MG63 (cell line): Measurements from ENCODE around the gene GSG1L. TPM values are rescaled to one million over a fixed set of nuclear protein-coding genes. Genes with fewer than 3 reads are reported as not detected.

Experiments used
- DNase-seq: peaks from one replicate; pipeline ENCODE4 v3.0.0-alpha.2; 2020
- H3K27me3 ChIP-seq: fragments of 250-450 bp; sonication (Bioruptor Pico); 2 replicates; pipeline ENCODE4 v1.5.1; 2020; ENCODE audit warnings: mild to moderate bottlenecking, moderate library complexity
- H3K36me3 ChIP-seq: fragments of 250-450 bp; sonication (Bioruptor Pico); 2 replicates; pipeline ENCODE4 v1.5.1; 2020; ENCODE audit warnings: mild to moderate bottlenecking, moderate library complexity
- H3K4me3 ChIP-seq: fragments of 250-450 bp; sonication (Bioruptor Pico); 2 replicates; pipeline ENCODE4 v1.5.1; 2020; ENCODE audit warnings: mild to moderate bottlenecking, moderate library complexity
- H3K9me3 ChIP-seq: fragments of 250-450 bp; sonication (Bioruptor Pico); 2 replicates; pipeline ENCODE4 v1.5.1; 2020; ENCODE audit warnings: mild to moderate bottlenecking, moderate library complexity
- total RNA-seq: library from RNA; depleted of rRNA; stranded (reverse); fragments of >200 nt; shearing (Covaris generic); gene quantifications from 2 replicates; pipeline ENCODE4 v1.2.3, GENCODE V29; 2014; ENCODE audit warnings: low replicate concordance

GSG1L gene
- total RNA-seq, 1 experiment from 2014 or later = 7.3 TPM

- H3K36me3 ChIP-seq = no peaks in the 10 kb centered on the region
- no peaks in the 10 kb centered on the region for H3K27me3 ChIP-seq
- no peak for DNase-seq
- no peak overlapping the region for H3K4me3 ChIP-seq
- no peaks in the 10 kb centered on the region for H3K9me3 ChIP-seq
These were observed 290.2 kb downstream of the GSG1L start for GRCh38 chr16:27773344-27773743.

- Histone ChIP-seq H3K36me3 (no peaks in the 10 kb centered on the region), H3K4me3 (no peak overlapping the region), H3K27me3 (no peaks in the 10 kb centered on the region), H3K9me3 (no peaks in the 10 kb centered on the region)
- no peak for DNase-seq
These were observed 291.3 kb downstream of the GSG1L start for GRCh38 chr16:27772093-27772825.

DNA sequence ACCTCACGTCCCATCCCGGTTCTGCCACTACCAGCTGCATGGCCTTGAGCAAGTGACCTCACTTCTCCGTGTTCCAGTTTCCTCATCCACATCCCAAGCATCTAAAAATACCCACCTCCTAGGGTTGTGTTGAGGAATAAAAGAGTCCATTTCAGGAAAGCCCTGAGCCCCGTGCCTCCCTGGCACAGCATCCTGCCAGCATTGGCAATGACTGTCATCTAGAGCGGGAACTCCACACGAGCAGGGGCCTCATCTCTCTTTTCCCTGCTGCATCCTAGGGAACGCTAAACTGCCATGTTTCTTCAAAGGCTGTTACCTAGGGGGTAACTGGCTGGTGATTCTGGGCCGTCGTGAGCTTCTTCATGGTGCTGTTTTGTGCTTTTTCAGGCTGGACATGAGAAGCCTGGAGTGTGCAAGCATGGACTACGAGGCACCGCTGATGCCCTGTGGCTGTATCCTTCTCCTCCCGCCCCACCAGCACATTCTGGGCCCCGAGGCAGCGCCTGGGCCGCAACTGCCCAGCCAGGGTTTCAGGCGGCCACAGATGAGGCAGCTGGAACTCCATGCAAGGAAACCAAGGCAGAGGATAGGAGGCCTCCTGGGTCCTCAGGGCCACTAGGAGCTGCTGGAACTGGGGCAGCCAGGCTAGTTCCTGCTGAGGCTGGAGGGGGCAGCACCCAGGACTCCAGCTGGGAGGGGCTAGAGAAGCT, 292.2 kb downstream of the GSG1L start:
- no peak for DNase-seq
- H3K4me3 ChIP-seq = no peak overlapping the region
- H3K36me3 ChIP-seq = no peaks in the 10 kb centered on the region
- H3K9me3 ChIP-seq = no peaks in the 10 kb centered on the region
- H3K27me3 ChIP-seq = no peaks in the 10 kb centered on the region

DNA sequence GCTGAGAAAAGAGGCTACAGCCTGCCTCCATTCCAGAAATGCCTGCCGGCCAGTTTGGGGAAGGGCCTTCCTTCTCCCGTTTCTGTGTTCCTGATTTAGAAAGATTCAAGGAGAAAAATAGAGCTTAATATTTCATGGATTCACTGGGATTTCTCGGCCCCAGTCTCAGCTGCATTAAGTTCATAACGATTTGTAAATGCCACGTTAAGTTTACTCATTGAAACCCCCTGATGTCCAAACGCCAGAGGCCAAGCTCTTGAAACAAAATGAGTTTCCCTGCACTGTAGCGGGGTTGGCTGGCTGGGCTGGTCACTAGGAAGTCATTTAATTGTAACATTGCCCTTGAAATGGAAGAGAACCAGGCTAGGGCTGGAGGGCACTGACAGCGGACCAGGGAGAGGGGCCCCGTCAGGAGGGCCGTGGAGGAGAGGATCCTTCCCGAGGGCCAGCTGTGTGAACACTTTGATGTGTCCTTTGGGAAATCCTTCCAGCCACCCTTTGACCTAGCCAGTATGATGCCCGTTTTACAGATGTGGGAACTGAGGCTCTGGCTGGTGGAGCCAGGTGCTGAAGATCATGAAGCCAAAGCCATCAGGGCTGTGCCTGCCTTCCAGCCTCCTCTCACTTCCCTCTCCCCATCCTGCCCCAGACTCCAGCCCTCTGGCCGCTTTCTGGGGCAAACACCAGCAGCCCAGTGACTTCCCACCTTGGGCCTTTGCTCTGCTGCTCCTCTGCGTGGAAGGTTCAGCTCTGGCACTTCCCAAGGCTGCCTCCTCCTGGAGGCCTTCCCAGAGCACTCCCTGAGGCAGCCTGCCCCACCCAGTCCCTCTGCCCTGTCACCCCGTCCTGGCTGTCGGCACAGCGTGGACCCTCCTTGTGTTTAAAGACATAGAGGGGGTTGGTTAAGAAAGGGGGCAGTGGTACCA, 293.0 kb downstream of the GSG1L start:
- no peaks in the 10 kb centered on the region for H3K9me3 ChIP-seq
- H3K27me3 ChIP-seq = no peaks in the 10 kb centered on the region
- no peak for DNase-seq
- no peak overlapping the region for H3K4me3 ChIP-seq
- 0 out of 2 replicates have a peak, but pooled peaks cover 2% of the 10 kb centered on the region for H3K36me3 ChIP-seq

DNA sequence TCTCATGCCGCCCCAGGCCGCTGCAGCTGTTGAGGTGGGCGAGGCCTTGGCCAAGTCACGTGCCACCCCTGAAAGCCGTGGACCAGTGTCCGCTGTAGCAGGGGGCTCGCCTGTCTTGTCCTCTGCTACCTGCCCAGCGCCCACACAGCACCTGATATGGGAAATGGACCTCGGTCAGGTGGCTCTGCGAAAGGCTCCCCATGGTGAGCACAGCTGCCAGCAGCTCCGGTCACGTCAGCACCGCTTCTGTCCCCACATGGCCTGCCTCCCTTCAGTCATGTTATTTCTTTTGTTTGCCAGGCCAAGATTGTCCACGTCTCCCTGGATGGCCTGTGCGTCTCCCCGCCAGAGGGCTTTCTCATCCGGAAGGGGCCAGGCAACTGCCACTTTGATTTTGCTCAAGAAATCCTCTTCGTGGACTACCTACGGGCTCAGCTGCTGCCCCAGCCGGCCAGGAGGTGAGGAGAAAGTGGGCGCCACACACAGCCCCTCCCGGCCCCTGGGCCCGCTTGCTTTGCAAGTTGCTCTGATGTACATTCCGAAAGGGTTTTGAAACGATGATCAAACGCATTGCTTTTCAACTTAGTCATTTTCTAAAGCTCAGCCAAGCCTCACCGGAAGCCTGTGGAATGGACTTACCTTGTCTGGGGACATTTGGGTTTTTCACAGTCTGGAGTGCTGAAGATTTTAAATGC, 293.8 kb downstream of the GSG1L start:
- peak; percentile 38 for DNase-seq

GRCh38 chr16:27768651-27769272, 294.8 kb downstream of the GSG1L start:
- H3K4me3 ChIP-seq = no peak overlapping the region
- H3K9me3 ChIP-seq = peaks cover 10% of the 10 kb centered on the region
- DNase-seq = no peak
- H3K27me3 ChIP-seq = no peaks in the 10 kb centered on the region
- H3K36me3 ChIP-seq = peaks cover 17% of the 10 kb centered on the region

More for the DNA sequence above, 293.8 kb downstream of the GSG1L start:
- no peak overlapping the region for H3K4me3 ChIP-seq
- peaks cover 3% of the 10 kb centered on the region for H3K9me3 ChIP-seq
- H3K36me3 ChIP-seq = peaks cover 7% of the 10 kb centered on the region
- no peaks in the 10 kb centered on the region for H3K27me3 ChIP-seq

DNA sequence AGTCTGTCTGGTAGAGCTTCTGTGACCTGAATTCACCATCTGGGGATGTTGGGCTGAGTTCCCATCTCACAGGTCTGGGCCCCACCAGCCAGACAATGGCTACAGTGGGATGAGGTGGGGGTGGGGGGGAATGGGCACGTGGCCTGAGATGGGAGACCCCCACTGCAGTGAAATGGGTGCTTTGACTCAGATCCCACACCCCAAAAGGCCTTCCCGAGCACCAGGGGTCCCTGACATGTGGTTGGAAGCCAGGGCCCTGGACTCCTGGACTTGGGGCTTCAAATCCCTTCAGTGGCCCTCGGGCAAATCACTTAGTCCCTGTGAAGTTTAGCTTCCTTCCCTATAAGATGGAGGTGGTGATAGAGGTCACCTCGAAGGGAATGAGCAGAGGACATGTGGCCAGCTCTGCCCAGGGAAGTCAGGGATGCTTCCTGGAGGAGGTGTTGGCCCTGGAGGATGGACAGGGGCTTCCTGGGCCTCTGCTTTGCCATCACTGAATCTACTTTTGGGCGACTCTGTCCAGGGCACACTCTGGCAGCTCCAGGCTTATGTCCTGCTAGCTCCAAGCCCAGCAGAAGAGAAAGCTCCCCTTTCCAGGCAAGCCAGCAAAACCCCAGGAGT, 295.4 kb downstream of the GSG1L start:
- no peak for DNase-seq
- Histone ChIP-seq H3K9me3 (peaks cover 10% of the 10 kb centered on the region), H3K27me3 (no peaks in the 10 kb centered on the region), H3K36me3 (peaks cover 20% of the 10 kb centered on the region), H3K4me3 (no peak overlapping the region)

DNA sequence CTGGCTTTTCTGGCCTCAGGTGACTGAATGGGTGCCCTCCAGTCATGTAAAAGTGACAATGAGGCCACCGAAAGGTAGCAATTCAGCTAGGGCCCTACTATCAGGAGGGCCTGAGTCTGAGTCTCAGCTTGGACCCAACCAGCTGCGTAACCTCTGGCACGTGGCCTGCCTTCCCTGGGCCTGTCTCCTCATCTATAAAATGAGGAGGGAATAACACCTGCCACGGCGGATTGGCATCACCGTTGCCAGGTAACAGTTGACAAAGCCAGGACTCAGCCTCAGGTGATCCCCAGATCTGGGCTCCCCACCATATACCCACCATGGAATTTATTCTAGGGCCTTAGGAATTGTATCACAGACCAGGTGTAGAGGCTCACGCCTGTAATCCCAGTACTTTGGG, 296.4 kb downstream of the GSG1L start:
- H3K9me3 ChIP-seq = peaks cover 10% of the 10 kb centered on the region
- DNase-seq = no peak
- no peak overlapping the region for H3K4me3 ChIP-seq
- peaks cover 20% of the 10 kb centered on the region for H3K36me3 ChIP-seq
- no peaks in the 10 kb centered on the region for H3K27me3 ChIP-seq

GRCh38 chr16:27766236-27766925, 297.1 kb downstream of the GSG1L start:
- no peak for DNase-seq
- H3K4me3 ChIP-seq = no peak overlapping the region
- peaks cover 20% of the 10 kb centered on the region for H3K36me3 ChIP-seq
- H3K27me3 ChIP-seq = no peaks in the 10 kb centered on the region
- peaks cover 10% of the 10 kb centered on the region for H3K9me3 ChIP-seq

DNA sequence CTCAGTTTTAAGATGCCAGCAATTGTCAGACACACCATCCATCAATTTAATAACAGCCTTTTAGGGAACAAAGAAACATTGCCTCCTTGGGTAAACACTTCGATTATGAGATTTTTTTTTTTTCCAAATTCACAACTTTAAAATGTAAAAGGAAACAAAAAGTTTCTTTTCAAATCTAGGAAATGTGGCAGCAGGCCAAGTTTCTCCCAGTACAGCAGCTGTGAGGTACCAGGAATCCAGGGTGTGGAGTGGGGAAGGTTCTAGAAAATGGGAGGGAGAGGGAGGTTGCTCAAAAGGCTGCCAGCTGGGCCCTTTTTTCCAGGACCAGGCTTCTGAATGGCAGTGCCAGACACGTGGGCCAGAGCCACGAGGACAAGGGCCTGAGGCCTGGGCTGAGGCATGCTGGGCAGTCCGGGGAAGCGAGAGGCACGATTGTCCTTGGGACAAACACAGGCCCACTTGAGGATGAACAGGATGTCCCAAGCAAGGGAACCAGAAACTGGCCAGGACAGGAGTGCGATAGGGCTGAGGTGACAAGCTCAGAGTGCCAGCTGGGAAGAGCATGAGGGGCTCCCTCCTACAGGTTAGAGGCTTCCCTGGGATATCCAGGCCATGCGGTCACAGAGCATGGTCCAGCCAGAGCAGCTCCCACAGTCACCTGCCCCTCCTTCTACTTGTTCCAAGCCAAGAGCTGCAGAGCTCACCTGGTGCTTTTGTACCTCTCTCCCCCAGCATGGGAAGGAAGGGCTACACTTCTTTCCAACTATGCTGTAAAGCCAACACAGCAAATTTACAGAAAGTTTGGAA, 298.4 kb downstream of the GSG1L start:
- Histone ChIP-seq H3K4me3 (no peak overlapping the region), H3K9me3 (peaks cover 10% of the 10 kb centered on the region), H3K36me3 (peaks cover 20% of the 10 kb centered on the region), H3K27me3 (no peaks in the 10 kb centered on the region)
- no peak for DNase-seq

DNA sequence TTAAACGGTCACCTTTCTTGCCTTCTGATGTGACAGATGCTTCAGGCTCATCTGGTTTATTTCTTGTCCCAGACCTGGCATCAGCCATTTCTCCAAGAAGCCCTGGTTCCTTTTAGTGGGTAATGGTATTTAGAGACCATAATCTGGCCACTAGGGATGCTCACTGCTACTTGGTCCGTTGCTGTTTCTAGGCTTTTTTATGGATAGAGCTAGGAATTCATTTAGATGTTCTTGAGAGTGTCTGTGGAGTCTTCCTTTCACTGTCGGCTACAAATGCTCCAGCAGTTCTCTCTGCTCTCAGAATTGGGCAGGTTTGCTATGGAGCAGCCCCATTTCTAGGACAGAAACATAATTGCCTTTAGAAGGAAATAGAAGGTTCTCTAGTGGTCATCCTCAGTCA, 299.1 kb downstream of the GSG1L start:
- H3K27me3 ChIP-seq = no peaks in the 10 kb centered on the region
- DNase-seq = no peak
- H3K9me3 ChIP-seq = peaks cover 10% of the 10 kb centered on the region
- H3K4me3 ChIP-seq = no peak overlapping the region
- H3K36me3 ChIP-seq = peaks cover 20% of the 10 kb centered on the region

GRCh38 chr16:27762441-27762840, 301.1 kb downstream of the GSG1L start:
- peak; percentile 77 for DNase-seq
- Histone ChIP-seq H3K9me3 (peaks cover 10% of the 10 kb centered on the region), H3K36me3 (peaks cover 20% of the 10 kb centered on the region), H3K27me3 (no peaks in the 10 kb centered on the region), H3K4me3 (no peak overlapping the region)

DNA sequence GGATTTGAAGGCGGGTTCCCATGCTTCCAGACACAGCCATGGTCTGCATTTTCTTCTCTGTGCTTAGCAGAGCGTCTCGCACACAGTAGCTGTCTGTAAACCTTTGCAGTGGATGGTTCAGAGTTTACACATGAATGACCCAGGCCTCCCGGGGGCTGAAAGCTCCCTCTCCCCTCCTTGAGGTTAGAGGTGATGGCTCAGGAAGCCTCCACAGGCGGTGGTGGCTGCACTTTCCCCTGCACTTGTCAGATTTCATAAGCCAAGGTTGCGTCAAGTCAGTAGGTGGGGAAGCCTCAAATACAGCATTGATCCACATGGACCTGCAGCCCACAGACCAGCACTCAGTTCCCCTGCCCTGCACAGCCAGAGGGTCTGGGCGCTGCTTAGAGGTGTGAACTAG, 301.7 kb downstream of the GSG1L start:
- no peaks in the 10 kb centered on the region for H3K27me3 ChIP-seq
- H3K4me3 ChIP-seq = no peak overlapping the region
- DNase-seq = no peak
- peaks cover 10% of the 10 kb centered on the region for H3K9me3 ChIP-seq
- H3K36me3 ChIP-seq = peaks cover 20% of the 10 kb centered on the region

- Histone ChIP-seq H3K9me3 (peaks cover 10% of the 10 kb centered on the region), H3K4me3 (no peak overlapping the region), H3K36me3 (peaks cover 20% of the 10 kb centered on the region), H3K27me3 (no peaks in the 10 kb centered on the region)
- no peak for DNase-seq
These were observed 302.7 kb downstream of the GSG1L start for GRCh38 chr16:27760789-27761176.
